Stomach smooth muscle (tissue), 2 donors: ENCODE results near the gene SLC6A2.

ENCODE experiments used
- H3K27ac ChIP-seq: one replicate; pipeline ENCODE4 v1.7.0; 2013; ENCODE audit warnings: mild to moderate bottlenecking, low read length, inconsistent platforms
- H3K27me3 ChIP-seq, 2 donors: one replicate each; pipeline ENCODE4 v1.7.0; 2013; ENCODE audit warnings: low read length in 2 of 2; ENCODE audit not compliant: insufficient read depth in 2 of 2, control insufficient read depth in 1 of 2
- H3K36me3 ChIP-seq, 2 donors: one replicate each; pipeline ENCODE4 v1.7.0; 2013; ENCODE audit warnings: low read length in 2 of 2; ENCODE audit not compliant: control insufficient read depth in 2 of 2, insufficient read depth in 2 of 2
- H3K4me1 ChIP-seq: one replicate; pipeline ENCODE4 v1.7.0; 2013; ENCODE audit warnings: low read length; ENCODE audit not compliant: control insufficient read depth, insufficient read depth
- H3K4me3 ChIP-seq, 2 donors: one replicate each; pipeline ENCODE4 v1.7.0; 2013; ENCODE audit warnings: low read length in 2 of 2
- H3K9ac ChIP-seq, 2 donors: one replicate each; pipeline ENCODE4 v1.7.0; 2013; ENCODE audit warnings: low read length in 2 of 2, mild to moderate bottlenecking in 1 of 2
- H3K9me3 ChIP-seq, 2 donors: one replicate each; pipeline ENCODE4 v1.7.0; 2013; ENCODE audit warnings: low read length in 2 of 2; ENCODE audit not compliant: control insufficient read depth in 2 of 2
- donor health status: healthy.
- donor health status: Pancreatic carcinoma.

The SLC6A2 gene

GRCh38 chr16:55671206-55671973 is 15.6 kb downstream of the SLC6A2 start:
- Histone ChIP-seq H3K9me3 (no peaks in the 10 kb centered on the region), H3K36me3 (no peaks in the 10 kb centered on the region), H3K27ac (no peak overlapping the region), H3K4me3 (no peak overlapping the region), H3K27me3 (peaks cover 0 to 2% of the 10 kb centered on the region in 2 donors), H3K4me1 (peaks cover 10% of the 10 kb centered on the region), H3K9ac (no peak overlapping the region)

GRCh38 chr16:55671974-55672280 is 16.1 kb downstream of the SLC6A2 start:
- Histone ChIP-seq H3K9me3 (no peaks in the 10 kb centered on the region), H3K27me3 (peaks cover 0 to 2% of the 10 kb centered on the region in 2 donors), H3K36me3 (no peaks in the 10 kb centered on the region), H3K27ac (no peak overlapping the region), H3K4me3 (no peak overlapping the region), H3K4me1 (peaks cover 10% of the 10 kb centered on the region), H3K9ac (no peak overlapping the region)

DNA sequence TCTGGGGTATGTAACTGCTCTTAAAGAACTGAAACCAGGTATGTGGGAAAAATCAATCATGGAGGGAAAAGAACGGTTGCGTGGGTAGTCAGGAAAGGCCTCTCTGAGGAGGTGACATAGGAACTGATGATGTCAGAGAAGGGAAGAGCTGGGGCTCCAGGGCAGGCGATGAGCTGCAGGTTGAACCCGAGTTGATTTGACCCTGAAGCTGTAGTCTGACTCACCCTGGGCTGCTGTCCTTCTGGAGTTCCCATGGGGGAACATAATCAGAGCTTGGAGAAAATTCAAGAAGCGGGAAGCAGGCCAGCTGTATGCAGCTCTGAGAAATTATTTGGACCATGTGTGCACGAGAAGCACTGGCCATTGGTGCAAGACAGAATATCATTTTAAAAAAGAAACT is 16.7 kb downstream of the SLC6A2 start:
- no peaks in the 10 kb centered on the region for H3K9me3 ChIP-seq
- H3K36me3 ChIP-seq: no peaks in the 10 kb centered on the region
- no peak overlapping the region for H3K27ac ChIP-seq
- no peak overlapping the region for H3K4me3 ChIP-seq
- H3K9ac ChIP-seq: no peak overlapping the region
- H3K27me3 ChIP-seq: no peaks in the 10 kb centered on the region
- H3K4me1 ChIP-seq: peaks cover 10% of the 10 kb centered on the region

DNA sequence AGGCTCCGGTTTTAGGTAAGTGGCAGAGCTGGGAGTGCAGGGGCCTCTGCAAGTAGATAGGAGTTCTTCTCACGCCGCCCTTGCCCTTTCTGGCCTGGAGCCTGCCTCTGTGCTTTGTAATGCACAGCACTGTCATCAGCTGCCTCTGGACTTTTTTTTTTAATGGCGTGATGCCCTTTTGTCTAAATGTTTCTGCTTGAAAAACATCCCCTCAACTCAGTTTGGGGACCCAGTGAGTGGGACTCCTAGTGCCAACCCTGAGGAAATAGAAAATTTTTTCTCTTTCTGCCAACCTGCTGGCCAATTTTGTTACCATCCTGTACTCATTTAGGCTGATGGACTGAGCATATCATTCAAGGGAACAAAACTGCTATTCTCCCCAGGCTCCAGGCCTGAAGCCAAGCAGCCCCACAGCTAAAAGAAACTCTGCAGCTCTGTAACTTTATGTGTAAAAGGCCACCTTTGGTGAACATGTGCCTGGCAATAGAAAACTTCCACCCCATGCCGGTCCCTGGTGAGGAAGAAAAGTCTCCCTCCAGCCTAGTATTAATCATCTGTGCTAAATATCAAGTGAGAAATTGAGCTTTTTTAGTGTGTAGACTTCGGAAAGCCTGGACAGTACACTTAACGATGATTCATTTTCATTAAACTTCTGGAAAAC is 22.5 kb downstream of the SLC6A2 start:
- Histone ChIP-seq H3K9me3 (no peaks in the 10 kb centered on the region), H3K4me1 (peaks cover 12% of the 10 kb centered on the region), H3K27ac (no peak overlapping the region), H3K27me3 (no peaks in the 10 kb centered on the region), H3K9ac (no peak overlapping the region), H3K36me3 (no peaks in the 10 kb centered on the region), H3K4me3 (no peak overlapping the region)

DNA sequence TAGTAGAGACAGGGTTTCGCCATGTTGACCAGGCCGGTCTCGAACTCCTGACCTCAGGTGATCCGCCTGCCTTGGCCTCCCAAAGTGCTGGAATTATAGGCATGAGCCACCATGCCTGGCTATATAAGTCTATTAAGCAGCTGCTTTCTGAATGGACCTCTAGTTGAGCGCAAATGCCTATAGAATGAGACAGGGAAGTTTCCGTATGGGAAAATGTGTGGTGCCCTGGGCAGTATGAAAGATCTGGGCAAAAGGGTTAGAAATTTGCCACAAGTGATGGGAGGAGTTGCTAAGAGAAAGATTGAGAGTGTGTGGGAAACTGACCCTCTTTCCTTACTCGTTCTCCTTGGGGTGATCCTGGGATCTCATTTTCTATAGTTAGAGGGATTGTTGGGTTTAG is 26.3 kb downstream of the SLC6A2 start:
- H3K36me3 ChIP-seq: no peaks in the 10 kb centered on the region
- H3K9me3 ChIP-seq: no peaks in the 10 kb centered on the region
- H3K4me1 ChIP-seq: peaks cover 4% of the 10 kb centered on the region
- H3K27me3 ChIP-seq: no peaks in the 10 kb centered on the region
- no peak overlapping the region for H3K27ac ChIP-seq
- H3K9ac ChIP-seq: no peak overlapping the region
- H3K4me3 ChIP-seq: no peak overlapping the region

DNA sequence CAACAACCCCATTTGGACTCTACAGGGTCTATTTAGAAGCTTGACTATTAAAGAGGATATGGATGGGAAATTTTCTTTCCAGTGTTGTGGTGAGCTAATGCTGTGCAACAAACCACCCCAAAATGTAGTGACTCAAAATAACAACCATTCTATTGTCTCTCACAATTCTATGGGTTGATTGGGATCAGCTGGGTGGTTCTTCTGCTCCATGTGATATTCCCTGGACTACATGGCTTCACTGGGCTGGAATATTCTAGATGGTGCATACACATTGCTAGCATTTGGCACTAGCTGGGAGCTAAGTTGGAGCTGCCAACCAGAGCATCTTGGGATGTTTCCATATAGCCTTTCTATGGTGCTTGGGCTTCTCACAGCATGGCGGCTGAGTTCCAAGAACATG is 30.2 kb downstream of the SLC6A2 start:
- no peaks in the 10 kb centered on the region for H3K36me3 ChIP-seq
- H3K9me3 ChIP-seq: no peaks in the 10 kb centered on the region
- H3K27me3 ChIP-seq: no peaks in the 10 kb centered on the region
- H3K9ac ChIP-seq: no peak overlapping the region
- H3K4me1 ChIP-seq: no peaks in the 10 kb centered on the region
- H3K27ac ChIP-seq: no peak overlapping the region
- H3K4me3 ChIP-seq: no peak overlapping the region

- Histone ChIP-seq H3K36me3 (no peaks in the 10 kb centered on the region), H3K9ac (no peak overlapping the region), H3K27me3 (no peaks in the 10 kb centered on the region), H3K9me3 (no peaks in the 10 kb centered on the region), H3K4me1 (no peaks in the 10 kb centered on the region), H3K27ac (no peak overlapping the region), H3K4me3 (no peak overlapping the region)
Observed at GRCh38 chr16:55686671-55687070, 30.9 kb downstream of the SLC6A2 start.

DNA sequence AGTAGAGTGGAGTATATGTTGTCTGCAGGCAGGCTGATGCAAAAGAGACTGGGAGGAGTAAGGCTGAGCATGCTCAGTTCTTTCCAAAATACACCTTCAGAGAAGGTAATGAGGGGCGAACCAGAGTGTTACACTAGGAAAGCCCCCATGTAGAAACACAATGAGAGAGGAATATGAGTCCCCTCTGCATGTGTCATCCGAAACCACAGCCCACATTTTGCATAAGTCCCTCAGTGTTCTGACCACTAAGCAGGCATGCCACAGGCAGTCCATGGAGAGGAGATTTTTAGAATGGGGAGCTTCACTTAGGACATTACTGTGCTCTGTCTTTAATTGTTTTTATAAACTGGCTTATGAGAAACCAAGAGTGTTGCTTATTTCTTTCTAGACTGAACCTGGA is 32.0 kb downstream of the SLC6A2 start:
- Histone ChIP-seq H3K9ac (no peak overlapping the region), H3K27me3 (no peaks in the 10 kb centered on the region)

GRCh38 chr16:55690841-55691240 is 35.1 kb downstream of the SLC6A2 start:
- H3K4me3 ChIP-seq: no peak overlapping the region
- no peaks in the 10 kb centered on the region for H3K9me3 ChIP-seq
- H3K4me1 ChIP-seq: no peaks in the 10 kb centered on the region
- H3K27me3 ChIP-seq: no peaks in the 10 kb centered on the region
- H3K36me3 ChIP-seq: no peaks in the 10 kb centered on the region
- H3K27ac ChIP-seq: no peak overlapping the region
- H3K9ac ChIP-seq: no peak overlapping the region

More for the DNA sequence above, 32.0 kb downstream of the SLC6A2 start:
- Histone ChIP-seq H3K36me3 (no peaks in the 10 kb centered on the region), H3K9me3 (no peaks in the 10 kb centered on the region), H3K27ac (no peak overlapping the region), H3K4me1 (no peaks in the 10 kb centered on the region), H3K4me3 (no peak overlapping the region)

DNA sequence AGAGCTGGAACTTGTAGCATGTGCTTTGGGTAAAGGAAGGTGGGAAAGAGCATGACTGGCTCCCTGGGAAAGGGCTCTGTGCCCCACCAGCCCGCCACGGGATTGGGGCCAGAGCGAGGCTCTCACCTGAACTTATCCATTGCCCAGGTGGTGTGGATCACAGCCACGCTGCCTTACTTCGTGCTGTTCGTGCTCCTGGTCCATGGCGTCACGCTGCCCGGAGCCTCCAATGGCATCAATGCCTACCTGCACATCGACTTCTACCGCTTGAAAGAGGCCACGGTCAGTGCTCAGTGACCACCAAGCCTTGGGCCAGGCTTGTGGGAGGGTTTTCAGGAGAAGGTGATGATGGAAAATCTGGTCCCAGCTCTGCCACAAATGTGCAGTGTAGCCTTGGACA is 36.0 kb downstream of the SLC6A2 start:
- Histone ChIP-seq H3K4me3 (no peak overlapping the region), H3K27me3 (no peaks in the 10 kb centered on the region), H3K9ac (no peak overlapping the region)

DNA sequence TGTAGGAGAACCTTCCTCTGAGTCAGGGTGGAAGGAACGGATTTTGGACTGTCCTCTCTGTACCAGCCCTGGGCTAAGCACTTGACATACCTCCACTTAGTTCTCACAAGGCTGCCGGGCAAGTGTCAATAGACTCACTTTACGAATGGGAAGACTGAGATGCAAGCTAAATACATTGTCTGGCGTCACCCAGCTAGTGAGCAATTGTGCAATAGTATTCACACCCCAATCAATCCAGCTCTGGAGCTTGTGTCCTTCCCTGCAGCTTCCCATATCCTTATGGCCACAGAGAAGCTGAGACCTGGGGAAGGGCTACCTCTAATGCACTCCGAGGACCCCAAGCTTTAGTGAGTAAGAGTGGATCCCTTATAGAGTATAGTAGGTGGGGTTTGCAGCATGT is 39.8 kb downstream of the SLC6A2 start:
- Histone ChIP-seq H3K36me3 (no peaks in the 10 kb centered on the region), H3K9me3 (no peaks in the 10 kb centered on the region), H3K9ac (no peak overlapping the region), H3K4me1 (no peaks in the 10 kb centered on the region), H3K4me3 (no peak overlapping the region), H3K27me3 (no peaks in the 10 kb centered on the region), H3K27ac (no peak overlapping the region)

More for the DNA sequence above, 36.0 kb downstream of the SLC6A2 start:
- Histone ChIP-seq H3K36me3 (no peaks in the 10 kb centered on the region), H3K27ac (no peak overlapping the region), H3K9me3 (no peaks in the 10 kb centered on the region), H3K4me1 (no peaks in the 10 kb centered on the region)
